HG02981 (cell line): ENCODE data around the gene MYRFL.
"Not testable (repeated sequence)": the region's sequence is repeated elsewhere in the genome, so short reads cannot be mapped to it uniquely, and the experiment has no call there.

ENCODE experiments used
- ATAC-seq: cut with Tn5 transposase; IDR thresholded peaks from one replicate; pipeline ENCODE4 v1.9.1; 2021; ENCODE audit warnings: mild to moderate bottlenecking, moderate library complexity; ENCODE audit not compliant: unreplicated experiment

Gene MYRFL

GRCh38 chr12:69984241-69984640, 159.2 kb downstream of the MYRFL start:
- no peak for ATAC-seq

- ATAC-seq: peak; percentile 89
Measured at GRCh38 chr12:69985656-69986055, 160.6 kb downstream of the MYRFL start.

DNA sequence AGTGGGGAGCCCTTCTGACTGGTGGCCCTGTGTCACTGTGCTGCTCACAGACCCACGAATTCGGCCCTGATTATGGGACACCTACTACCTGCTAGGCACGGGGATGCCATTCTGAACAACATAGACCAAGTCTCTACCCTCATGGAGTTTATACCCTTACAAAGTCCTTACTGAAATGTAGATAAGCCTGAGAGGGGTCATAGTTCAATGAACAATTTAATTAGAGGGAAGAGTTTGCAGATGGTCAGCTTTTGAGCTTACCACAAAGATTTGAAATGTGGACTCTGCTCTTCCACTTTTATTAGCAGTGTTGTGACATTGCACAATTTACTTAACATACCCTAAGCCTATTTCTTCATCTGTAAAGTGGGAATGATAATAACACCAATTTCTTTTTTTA, 161.1 kb downstream of the MYRFL start:
- ATAC-seq: no peak

- no peak for ATAC-seq
Measured at GRCh38 chr12:69987579-69988091, 162.6 kb downstream of the MYRFL start.

GRCh38 chr12:69988481-69989321, 163.7 kb downstream of the MYRFL start:
- ATAC-seq: no peak

DNA sequence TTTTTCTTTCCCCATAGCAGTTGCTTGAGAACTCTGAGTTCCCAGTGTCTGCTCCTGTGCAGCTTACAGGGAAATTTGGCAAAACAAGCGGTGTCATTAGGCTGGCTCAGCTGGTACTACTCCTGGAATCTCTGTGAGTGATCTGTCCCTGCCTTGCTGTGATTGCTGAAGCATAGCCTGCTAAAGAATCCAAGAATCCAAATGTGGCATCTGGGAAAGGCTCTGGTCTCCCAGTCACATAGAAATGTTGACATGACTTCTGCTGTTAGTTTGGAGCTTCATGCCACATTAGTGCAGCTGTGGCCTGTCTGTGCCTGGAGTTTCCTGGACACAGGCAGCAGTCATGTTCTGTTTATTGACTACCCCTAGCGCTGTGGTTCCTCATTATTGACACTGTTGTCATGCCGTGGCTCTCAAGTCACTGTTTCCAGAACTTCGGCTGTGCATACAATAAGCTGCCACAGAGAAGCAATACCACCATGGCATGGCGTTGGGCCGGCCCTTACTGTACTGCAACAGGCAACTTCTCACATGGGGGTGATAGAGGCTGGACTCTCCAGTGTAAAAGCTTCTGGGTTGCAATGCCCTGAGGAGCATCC, 166.8 kb downstream of the MYRFL start:
- no peak for ATAC-seq

GRCh38 chr12:69993433-69993832, 168.4 kb downstream of the MYRFL start:
- no peak for ATAC-seq

GRCh38 chr12:69994086-69994485, 169.1 kb downstream of the MYRFL start:
- ATAC-seq: not testable (repeated sequence)

DNA sequence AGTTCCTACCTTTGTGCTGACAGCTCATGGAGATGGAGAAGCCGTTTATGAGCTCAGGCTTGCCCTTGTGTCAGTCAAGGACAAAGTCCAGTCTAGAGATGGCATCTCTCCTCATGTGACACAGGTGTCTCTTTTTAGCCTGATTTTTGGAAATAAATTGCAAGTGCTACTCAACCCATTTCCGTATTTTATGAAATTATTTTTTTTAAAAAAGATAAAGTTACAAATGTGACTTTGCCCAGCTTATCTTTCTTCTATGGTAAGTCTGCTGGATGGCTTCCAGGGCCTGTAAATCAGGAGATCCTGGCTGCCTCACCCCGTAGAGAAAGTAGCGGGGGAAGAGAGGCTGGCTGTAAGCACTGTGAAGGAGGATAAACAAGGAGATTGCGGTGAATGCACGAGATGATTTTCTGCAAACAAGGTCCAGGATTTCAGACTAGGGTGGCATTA, 169.7 kb downstream of the MYRFL start:
- ATAC-seq: no peak

DNA sequence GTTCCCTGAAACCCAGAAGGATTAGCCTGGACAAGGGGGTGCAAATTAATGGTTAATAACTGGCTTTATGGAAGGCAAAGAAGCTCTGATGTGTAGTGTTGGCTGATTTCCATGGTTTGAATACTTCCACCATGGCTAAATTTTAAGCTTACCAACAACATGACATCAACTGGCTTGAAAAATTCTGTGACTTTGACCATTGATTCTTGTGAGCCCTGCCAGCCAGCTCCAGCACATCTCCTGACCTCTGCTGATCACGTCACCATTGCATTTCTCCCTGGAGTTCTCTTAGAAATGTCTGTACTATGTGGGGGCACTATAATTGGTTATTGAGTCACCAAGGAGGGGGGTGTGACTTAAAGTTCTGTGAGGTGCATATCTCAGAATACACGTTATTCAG, 171.2 kb downstream of the MYRFL start:
- ATAC-seq: no peak

- ATAC-seq: no peak
Measured at GRCh38 chr12:69996722-69997121, 171.7 kb downstream of the MYRFL start.

DNA sequence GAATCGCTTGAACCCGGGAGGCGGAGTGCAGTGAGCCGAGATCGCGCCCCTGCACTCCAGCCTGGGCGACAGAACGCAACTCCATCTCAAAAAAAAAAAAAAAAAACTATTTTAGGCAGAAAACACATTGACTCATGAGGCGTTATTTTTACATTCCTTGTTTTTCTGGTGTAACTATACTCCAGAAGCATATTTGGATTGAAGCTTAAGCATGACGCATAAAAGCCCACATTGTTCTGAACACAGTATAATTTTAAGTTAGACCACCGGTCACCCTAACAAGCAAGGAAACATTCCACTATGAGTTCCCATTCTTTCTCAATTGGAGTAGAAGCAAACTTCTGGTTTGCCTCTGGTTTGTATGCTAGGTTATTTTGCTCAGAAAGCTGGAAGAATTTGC, 173.0 kb downstream of the MYRFL start:
- no peak for ATAC-seq

DNA sequence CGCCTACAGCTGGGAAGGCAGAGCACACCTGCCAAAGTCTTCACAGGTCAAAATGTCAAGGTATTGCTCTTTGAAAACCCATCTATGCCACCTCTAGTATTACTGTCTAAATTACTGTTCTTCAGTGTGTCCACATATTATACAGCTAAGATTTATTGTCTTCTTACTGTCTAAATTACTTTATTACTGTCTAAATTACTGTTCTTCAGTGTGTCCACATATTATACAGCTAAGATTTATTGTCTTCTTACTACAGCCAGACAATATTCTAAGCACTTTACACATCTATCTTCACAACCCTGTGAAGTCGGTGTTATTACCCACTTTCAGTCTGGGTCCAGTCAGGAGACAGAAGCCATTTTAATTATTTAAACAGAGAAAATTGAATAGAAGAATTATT, 173.9 kb downstream of the MYRFL start:
- no peak for ATAC-seq

DNA sequence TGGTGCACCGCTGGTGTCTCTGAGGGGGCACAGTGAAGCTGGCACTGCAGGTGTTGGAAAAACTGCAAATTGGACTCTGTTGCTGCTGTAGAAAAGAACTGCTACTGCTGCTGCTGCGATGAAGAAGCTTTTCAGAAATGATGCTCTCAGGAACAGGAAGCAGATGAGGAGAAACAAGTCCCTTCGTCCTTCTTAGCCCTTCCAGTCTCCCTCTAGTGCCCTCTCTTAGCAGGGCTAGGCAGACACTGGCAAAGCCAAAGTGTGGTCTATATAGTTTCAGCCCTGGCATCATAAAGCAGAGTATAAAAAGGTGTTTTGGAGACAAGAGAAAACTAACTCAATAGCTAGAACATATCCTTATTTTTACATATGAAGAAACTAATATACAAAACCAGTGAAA, 174.5 kb downstream of the MYRFL start:
- no peak for ATAC-seq

DNA sequence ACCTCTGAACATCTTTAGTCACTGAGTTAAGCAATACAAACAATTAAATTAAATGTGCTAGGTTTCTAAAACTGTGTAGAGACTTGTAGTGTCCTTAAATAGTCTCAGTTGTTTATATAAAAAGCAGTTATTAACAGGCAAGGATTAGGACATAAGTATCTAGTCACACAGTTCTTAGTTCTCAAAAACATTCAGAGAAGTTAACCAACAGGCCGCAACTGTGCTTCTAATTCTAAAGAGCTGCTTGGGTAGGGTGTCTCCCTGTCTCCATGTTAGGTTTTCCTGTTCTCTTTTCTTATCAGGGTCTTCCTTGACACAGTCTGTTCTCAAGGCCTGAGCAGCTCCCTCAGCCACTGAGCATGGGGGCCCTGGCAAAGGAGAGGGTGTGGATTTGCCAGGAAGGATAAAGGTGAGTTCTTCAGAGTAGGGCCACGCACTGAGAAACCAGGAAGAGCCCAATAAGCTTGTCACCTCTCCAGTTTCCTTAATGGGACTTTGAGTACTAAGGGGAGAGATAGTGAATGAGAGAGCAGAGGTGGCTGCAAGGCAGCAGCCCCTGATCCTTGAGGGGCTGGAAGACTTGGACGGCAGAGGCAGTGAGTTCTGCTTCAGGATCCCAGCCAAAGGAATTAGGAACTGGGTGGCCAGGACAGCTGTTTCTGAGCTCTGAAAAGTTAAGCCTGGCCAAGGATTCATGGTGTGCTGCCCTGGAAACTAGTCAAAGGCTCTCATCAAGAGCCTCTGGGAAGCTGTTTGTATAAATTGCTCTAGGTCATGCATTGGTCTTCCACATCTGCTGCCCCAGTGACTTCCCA, 177.3 kb downstream of the MYRFL start:
- ATAC-seq: no peak

GRCh38 chr12:70002912-70003255, 177.9 kb downstream of the MYRFL start:
- ATAC-seq: no peak

DNA sequence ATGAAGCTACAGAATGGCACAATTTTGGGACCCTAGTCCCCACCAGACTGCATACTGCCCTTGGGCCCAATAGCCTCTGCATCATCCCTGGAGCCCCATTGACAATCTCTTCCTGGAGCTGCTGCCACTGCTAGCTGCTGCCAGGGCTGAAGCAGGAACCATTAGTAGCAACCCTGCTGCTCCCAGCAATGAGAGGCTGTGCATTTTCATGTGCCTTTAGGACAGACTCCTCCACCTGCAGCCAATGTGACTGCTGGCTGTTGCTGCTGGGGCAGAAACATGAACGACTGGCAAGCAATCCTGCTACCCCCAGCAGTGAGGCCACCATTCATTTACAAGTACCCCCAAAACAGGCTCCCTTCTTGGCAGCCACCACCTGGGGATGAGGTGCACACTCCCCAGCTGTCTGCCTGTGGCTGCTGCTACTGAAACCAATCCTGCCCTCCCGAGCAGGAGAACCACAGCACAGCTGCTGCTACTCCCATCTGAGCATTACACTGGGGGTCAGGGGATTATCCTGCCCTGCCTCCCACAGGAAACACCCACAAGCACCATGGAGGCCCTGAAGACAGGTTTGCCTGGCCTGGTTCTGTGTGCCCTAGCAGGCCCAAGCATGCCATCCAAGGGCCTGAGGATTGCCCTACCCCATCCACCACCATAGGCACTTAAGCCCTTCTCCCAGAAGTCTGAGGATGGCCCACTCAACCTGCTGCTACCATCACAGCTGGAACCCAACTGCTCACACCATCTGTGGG, 181.0 kb downstream of the MYRFL start:
- ATAC-seq: no peak

DNA sequence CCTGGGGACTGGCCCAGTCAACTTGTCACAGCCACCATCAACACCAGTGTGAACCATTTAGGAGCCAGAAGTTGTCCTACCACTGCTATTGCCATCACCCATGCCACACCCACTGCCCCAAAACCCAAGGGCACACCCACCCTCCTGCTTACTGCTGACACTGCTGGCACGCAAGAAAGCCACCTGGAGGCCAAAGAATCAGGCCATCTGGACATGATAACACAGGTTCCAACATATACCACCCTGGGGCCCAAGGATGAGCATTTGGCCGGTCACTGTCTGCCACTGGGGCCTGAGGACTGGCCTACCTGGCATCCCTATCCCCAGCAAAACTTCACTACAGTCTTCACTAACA, 181.6 kb downstream of the MYRFL start:
- no peak for ATAC-seq

GRCh38 chr12:70007687-70008086, 182.7 kb downstream of the MYRFL start:
- ATAC-seq: no peak
